DND-41 (cell line): ENCODE data around the gene HAP1.

Experiments
- CTCF ChIP-seq: IDR thresholded peaks from 2 replicates; pipeline ENCODE4 v1.5.1; 2012; ENCODE audit warnings: borderline replicate concordance, low read length, moderate library complexity, mild to moderate bottlenecking; ENCODE audit not compliant: poor library complexity, severe bottlenecking; ENCODE audit errors: extremely low read depth
- EZH2 ChIP-seq: IDR thresholded peaks from 3 replicates; pipeline ENCODE4 v1.6.1; 2012; ENCODE audit warnings: borderline replicate concordance, low read depth, mild to moderate bottlenecking, moderate library complexity, low read length, inconsistent platforms; ENCODE audit not compliant: severe bottlenecking

- TF ChIP-seq CTCF (no peak), EZH2 (no peak)
Measured at GRCh38 chr17:41734949-41735313, 488 bp upstream of the HAP1 start.
